GM12878 (cell line): ENCODE measurements around the gene ABHD17C. TPM values are rescaled to one million over a fixed set of nuclear protein-coding genes. Genes with fewer than 3 reads are reported as not detected.

ENCODE experiments used
- ATAC-seq: fragments of 200-7000 bp; cut with Tn5 transposase; 3 replicates; pipeline ENCODE4 v1.9.1; 2020; ENCODE audit warnings: mild to moderate bottlenecking, moderate library complexity
- BruUV-seq: library from RNA; stranded (reverse); fragments of 400-500 nt; replicated peaks from 2 replicates; lab custom pipeline; 2021; lab: Mats Ljungman, UMichigan
- CTCF ChIA-PET: fragments of 300-600 bp; sonication (Branson Sonifier 250); formaldehyde crosslinking; extraction: SDS; loops from one replicate; lab custom pipeline; 2021; ENCODE audit warnings: inconsistent platforms; lab: Yijun Ruan, JAX
- POLR2A ChIA-PET: fragments of 350-600 bp; formaldehyde crosslinking; extraction: SDS; loops from one replicate; lab custom pipeline; 2021; ENCODE audit warnings: inconsistent platforms; lab: Charles Lee
- RAD21 ChIA-PET: fragments of 300-600 bp; sonication (Branson Sonifier 250); formaldehyde crosslinking; loops from one replicate; lab custom pipeline; 2023; ENCODE audit warnings: antibody characterized with exemption; ENCODE audit not compliant: unreplicated experiment; lab: Charles Lee
- SMC1A ChIA-PET: fragments of 300-600 bp; sonication (Branson Sonifier 250); formaldehyde crosslinking; loops from one replicate; lab custom pipeline; 2023; ENCODE audit not compliant: unreplicated experiment, uncharacterized antibody; lab: Charles Lee
- DNase-seq: peaks from one replicate; pipeline ENCODE4 v3.0.0-alpha.2; 2011; ENCODE audit warnings: low read depth, low spot score
- FAIRE-seq: peaks from 3 replicates; lab custom pipeline; 2011; peaks lifted over from hg19 to GRCh38; lab: Jason Lieb, UNC
- H2AFZ ChIP-seq: 2 replicates; pipeline ENCODE4 v1.6.0; 2011; ENCODE audit warnings: low read depth, low read length, control low read depth; ENCODE audit not compliant: control insufficient read depth
- H3K27ac ChIP-seq: 2 replicates; pipeline ENCODE4 v1.5.1; 2011; ENCODE audit warnings: control low read depth; ENCODE audit not compliant: control insufficient read depth, insufficient read depth
- H3K27me3 ChIP-seq, 2 experiments: replicated peaks in 1 of 2; 2 replicates each; pipeline versions ENCODE4 v1.6.0 to v1.6.1; 2011; ENCODE audit warnings: low read length in 1 of 2; ENCODE audit not compliant: control insufficient read depth in 2 of 2, insufficient read depth in 2 of 2
- H3K36me3 ChIP-seq, 2 experiments: 2 replicates each; pipeline ENCODE4 v1.5.1; 2011; ENCODE audit warnings: low read length in 1 of 2; ENCODE audit not compliant: control insufficient read depth in 2 of 2, insufficient read depth in 2 of 2
- H3K4me1 ChIP-seq: 2 replicates; pipeline ENCODE4 v1.6.1; 2011; ENCODE audit warnings: mild to moderate bottlenecking, low read length, moderate library complexity, mixed read lengths; ENCODE audit not compliant: control insufficient read depth, insufficient read depth
- H3K4me2 ChIP-seq: 2 replicates; pipeline ENCODE4 v1.6.0; 2011; ENCODE audit warnings: control low read depth; ENCODE audit not compliant: control insufficient read depth, insufficient read depth
- H3K4me3 ChIP-seq: fragments of 200-600 bp; sonication (generic); 2 replicates; pipeline ENCODE4 v1.5.1; 2016
- H3K79me2 ChIP-seq: 2 replicates; pipeline ENCODE4 v1.6.0; 2011; ENCODE audit warnings: low read length; ENCODE audit not compliant: control insufficient read depth, insufficient read depth
- H3K9ac ChIP-seq: 2 replicates; pipeline ENCODE4 v1.8.0; 2011; ENCODE audit warnings: low read length, control low read depth, mixed read lengths; ENCODE audit not compliant: control insufficient read depth, insufficient read depth
- H3K9me3 ChIP-seq: replicated peaks from 3 replicates; pipeline ENCODE4 v1.5.1; 2011; ENCODE audit warnings: mild to moderate bottlenecking, low read length; ENCODE audit not compliant: control insufficient read depth, insufficient read depth
- H4K20me1 ChIP-seq: 2 replicates; pipeline ENCODE4 v1.6.0; 2011; ENCODE audit not compliant: control insufficient read depth, insufficient read depth
- BRCA1 ChIP-seq: IDR thresholded peaks from 2 replicates; pipeline ENCODE4 v1.6.1; 2011; ENCODE audit warnings: low read depth, low read length, improper control_type of control experiment
- CHD2 ChIP-seq: IDR thresholded peaks from 2 replicates; pipeline ENCODE4 v1.6.1; 2011; ENCODE audit warnings: low read depth, low read length, improper control_type of control experiment, borderline replicate concordance
- MYC ChIP-seq: IDR thresholded peaks from 2 replicates; pipeline ENCODE4 v1.6.1; 2011; ENCODE audit warnings: mild to moderate bottlenecking, low read length, moderate library complexity, inconsistent platforms; ENCODE audit not compliant: insufficient read depth, insufficient replicate concordance, insufficient read length, severe bottlenecking
- NR2C2 ChIP-seq: IDR thresholded peaks from 2 replicates; pipeline ENCODE4 v1.6.1; 2011; ENCODE audit warnings: borderline replicate concordance, low read depth; ENCODE audit not compliant: control insufficient read depth, insufficient read length
- POLR2AphosphoS2 ChIP-seq: IDR thresholded peaks from 2 replicates; pipeline ENCODE4 v1.6.1; 2011; ENCODE audit warnings: low read depth, mild to moderate bottlenecking, low read length, improper control_type of control experiment, moderate library complexity
- SREBF2 ChIP-seq: IDR thresholded peaks from 2 replicates; pipeline ENCODE4 v1.6.1; 2012; ENCODE audit warnings: mild to moderate bottlenecking, low read length
- SRF ChIP-seq, 2 experiments: IDR thresholded peaks; 2 replicates each; pipeline ENCODE4 v1.6.1; 2011; ENCODE audit warnings: low read depth in 2 of 2, low read length in 2 of 2, mild to moderate bottlenecking in 1 of 2, moderate library complexity in 1 of 2
- TCF7 ChIP-seq: IDR thresholded peaks from 2 replicates; pipeline ENCODE4 v1.6.1; 2014; ENCODE audit warnings: antibody characterized with exemption, borderline replicate concordance
- WRNIP1 ChIP-seq: IDR thresholded peaks from 2 replicates; pipeline ENCODE4 v1.6.1; 2011; ENCODE audit warnings: low read depth, low read length, improper control_type of control experiment, borderline replicate concordance
- ZNF687 ChIP-seq: fragments of 450-650 bp; IDR thresholded peaks from 2 replicates; pipeline ENCODE4 v1.6.1; 2017; ENCODE audit warnings: mild to moderate bottlenecking, moderate library complexity
- WGBS: methylation state at CpG from one replicate; pipeline ENCODE4 v1.1.6; 2016; ENCODE audit warnings: low lambda C conversion rate; ENCODE audit not compliant: insufficient replicate concordance, insufficient coverage; ENCODE audit errors: missing lambda C conversion rate; 5-methylcytosine and 5-hydroxymethylcytosine counted together
- in situ Hi-C: fragments of 300-500 bp; cut with MboI; formaldehyde crosslinking; loops from 9 replicates; pipeline ENCODE4 v1.14.3; 2018; ENCODE audit warnings: mixed read lengths
- intact Hi-C: fragments of 100-400 bp; cut with micrococcal nuclease; formaldehyde crosslinking; loops from one replicate; pipeline ENCODE4 v1.14.2; 2022; ENCODE audit not compliant: unreplicated experiment
- polyA plus RNA-seq, 11 experiments: library from polyadenylated mRNA; depleted of rRNA in 4 of 11; unstranded in 6 of 11; stranded (reverse) in 5 of 11; fragments of >200 nt; fragmentation: Nextera tagmentation in 4 of 11; fragmentation: Illumina TruSeq in 1 of 11; extraction: Ambion mirVana in 4 of 11; extraction: Trizol in 1 of 11; gene quantifications; 1 replicate in 1 of 11; 2 replicates in 10 of 11; pipeline versions ENCODE4 v1.2.1 to v1.2.3, GENCODE V29; 2011 to 2016; ENCODE audit warnings: inconsistent platforms in 2 of 11, missing spikeins in 2 of 11, low read depth in 1 of 11
- total RNA-seq, 4 experiments: library from RNA; depleted of rRNA in 3 of 4; stranded (reverse); fragments of >200 nt in 3 of 4; fragmentation: Illumina TruSeq in 1 of 4; extraction: Trizol in 1 of 4; gene quantifications; 2 replicates each; pipeline versions ENCODE4 v1.2.1 to v1.2.3, GENCODE V29; 2013 to 2021

Gene ABHD17C
- total and polyA plus RNA-seq, 10 of the 15 experiments (the other 5 are each of a cell fraction or from before 2014, with no cell fraction given) = 0.92 to 11.4 (median 5.5) TPM

GRCh38 chr15:80659375-80659774 lies 35.7 kb upstream of the ABHD17C start:
- FAIRE-seq = no peak
- Histone ChIP-seq H3K4me2 (no peak overlapping the region), H3K9me3 (no peaks in the 10 kb centered on the region), H3K4me1 (no peaks in the 10 kb centered on the region), H4K20me1 (no peaks in the 10 kb centered on the region), H2AFZ (no peak overlapping the region), H3K9ac (no peak overlapping the region), H3K27ac (no peak overlapping the region), H3K36me3 (no peaks in the 10 kb centered on the region), H3K4me3 (no peak overlapping the region), H3K27me3 (no peaks in the 10 kb centered on the region; a peak in 2 of 4 replicates), H3K79me2 (no peaks in the 10 kb centered on the region)
- WGBS = 0% methylated on average over 1 of the region's 1 CpG
- ChIA-PET POLR2A (no interaction called here), RAD21 (no interaction called here), SMC1A (interaction anchor here (1.2 to 1.8 kb wide), 3 partner anchors 13 to 36 kb away, joined by 3 to 8 read pairs (median 5); no protein-coding TSS in a partner anchor), CTCF (interaction anchor here (0.6 to 2.9 kb wide), 5 partner anchors 14 to 116 kb away, joined by 3 to 19 read pairs (median 7); partner anchors contain the start of gene ABHD17C)
- TF ChIP-seq SREBF2 = no peak
- no peak for TF ChIP-seq TCF7
- no peak for TF ChIP-seq CHD2
- no peak for TF ChIP-seq SRF (IDR thresholded peaks at IDR 0.05; ENCODE audit: low read depth in 2 of 2, low read length in 2 of 2)
- TF ChIP-seq MYC = no peak
- no peak for TF ChIP-seq ZNF687
- no peak for TF ChIP-seq NR2C2
- no peak for TF ChIP-seq BRCA1
- TF ChIP-seq POLR2AphosphoS2 = no peak
- TF ChIP-seq WRNIP1 = no peak
- no TSS peak for BruUV-seq
- no peak for ATAC-seq
- intact Hi-C loops = no loop called here
- in situ Hi-C loops = no loop called here
- DNase-seq = no peak
